CD14-positive monocyte (primary cell): ENCODE data around the gene TGFBR3. TPM values are rescaled to one million over a fixed set of nuclear protein-coding genes. Genes with fewer than 3 reads are reported as not detected.

ENCODE experiments used
- DNase-seq, 3 donors: peaks; one replicate each; pipeline ENCODE4 v3.0.0-alpha.2; 2011 to 2022
- H2AFZ ChIP-seq: 2 replicates; pipeline ENCODE4 v1.6.0; 2012; ENCODE audit warnings: mild to moderate bottlenecking, low read depth, low read length, inconsistent platforms; ENCODE audit not compliant: insufficient read depth, poor library complexity, severe bottlenecking
- H3K27ac ChIP-seq, 2 donors: 1 replicate in 1 of 2; 2 replicates in 1 of 2; pipeline ENCODE4 v1.5.1; 2012 to 2013; ENCODE audit warnings: low read length in 2 of 2, control low read depth in 1 of 2, inconsistent platforms in 1 of 2, low read depth in 1 of 2, mild to moderate bottlenecking in 1 of 2
- H3K27me3 ChIP-seq, 2 donors: one replicate each; pipeline versions ENCODE4 v1.6.0 to v1.6.1; 2011 to 2013; ENCODE audit warnings: low read length in 2 of 2; ENCODE audit not compliant: control insufficient read depth in 2 of 2, insufficient read depth in 2 of 2
- H3K36me3 ChIP-seq, 2 donors: replicated peaks in 1 of 2; 1 replicate in 1 of 2; 2 replicates in 1 of 2; pipeline versions ENCODE4 v1.5.1 to v1.6.1; 2012 to 2013; ENCODE audit warnings: low read length in 2 of 2, control low read depth in 1 of 2, inconsistent platforms in 1 of 2, mild to moderate bottlenecking in 1 of 2; ENCODE audit not compliant: insufficient read depth in 2 of 2, control insufficient read depth in 1 of 2
- H3K4me1 ChIP-seq, 2 donors: 1 replicate in 1 of 2; 2 replicates in 1 of 2; pipeline versions ENCODE4 v1.5.1 to v1.6.1; 2012 to 2013; ENCODE audit warnings: low read length in 2 of 2, control low read depth in 1 of 2, inconsistent platforms in 1 of 2, mild to moderate bottlenecking in 1 of 2, moderate library complexity in 1 of 2; ENCODE audit not compliant: insufficient read depth in 2 of 2, control insufficient read depth in 1 of 2
- H3K4me2 ChIP-seq: replicated peaks from 2 replicates; pipeline ENCODE3; 2012; ENCODE audit warnings: low read length, moderate library complexity, mild to moderate bottlenecking; ENCODE audit not compliant: poor library complexity, severe bottlenecking; ENCODE audit errors: extremely low read depth
- H3K4me3 ChIP-seq, 3 experiments: fragments of 200-600 bp in 1 of 3; sonication (generic) in 1 of 3; replicated peaks in 1 of 3; 1 replicate in 2 of 3; 2 replicates in 1 of 3; pipeline ENCODE4 v1.5.1; 2011 to 2013; ENCODE audit warnings: low read length in 3 of 3, mild to moderate bottlenecking in 3 of 3, control low read depth in 2 of 3, low read depth in 2 of 3, inconsistent platforms in 1 of 3, moderate library complexity in 1 of 3
- H3K79me2 ChIP-seq: 2 replicates; pipeline ENCODE4 v1.6.0; 2012; ENCODE audit warnings: mild to moderate bottlenecking, control low read depth, inconsistent platforms, low read length, moderate library complexity; ENCODE audit not compliant: insufficient read depth
- H3K9ac ChIP-seq: 2 replicates; pipeline ENCODE4 v1.6.0; 2017; ENCODE audit warnings: low read length, mild to moderate bottlenecking; ENCODE audit not compliant: insufficient read depth, poor library complexity, severe bottlenecking
- H3K9me3 ChIP-seq, 2 donors: replicated peaks in 1 of 2; 1 replicate in 1 of 2; 2 replicates in 1 of 2; pipeline versions ENCODE4 v1.5.1 to v1.6.1; 2012 to 2013; ENCODE audit warnings: low read length in 2 of 2, control low read depth in 1 of 2; ENCODE audit not compliant: control insufficient read depth in 1 of 2, insufficient read depth in 1 of 2
- H4K20me1 ChIP-seq: 2 replicates; pipeline ENCODE4 v1.6.0; 2012; ENCODE audit warnings: mild to moderate bottlenecking, low read length, control low read depth, moderate library complexity; ENCODE audit not compliant: insufficient read depth
- H3K27ac Mint-ChIP-seq, 7 donors: one replicate each; pipeline ENCODE4 v1.8.0; 2020; ENCODE audit warnings: mild to moderate bottlenecking in 7 of 7, mixed read lengths in 7 of 7, moderate library complexity in 6 of 7, inconsistent platforms in 2 of 7
- H3K27me3 Mint-ChIP-seq, 3 donors: one replicate each; pipeline ENCODE4 v1.8.0; 2021 to 2022; ENCODE audit warnings: low read depth in 3 of 3, mild to moderate bottlenecking in 3 of 3, mixed read lengths in 3 of 3, moderate library complexity in 3 of 3, inconsistent platforms in 1 of 3
- H3K36me3 Mint-ChIP-seq, 2 donors: one replicate each; pipeline ENCODE4 v1.8.0; 2020; ENCODE audit warnings: mixed read lengths in 2 of 2, inconsistent platforms in 1 of 2, mild to moderate bottlenecking in 1 of 2
- H3K4me1 Mint-ChIP-seq: one replicate; pipeline ENCODE4 v1.8.0; 2020; ENCODE audit warnings: mild to moderate bottlenecking, mixed read lengths
- H3K4me3 Mint-ChIP-seq, 2 donors: one replicate each; pipeline ENCODE4 v1.8.0; 2020; ENCODE audit warnings: mild to moderate bottlenecking in 2 of 2, mixed read lengths in 2 of 2, moderate library complexity in 1 of 2
- H3K9me3 Mint-ChIP-seq, 7 donors: one replicate each; pipeline ENCODE4 v1.8.0; 2020 to 2022; ENCODE audit warnings: mixed read lengths in 7 of 7, mild to moderate bottlenecking in 6 of 7, moderate library complexity in 6 of 7, inconsistent platforms in 2 of 7
- CTCF ChIP-seq: fragments of 200-600 bp; IDR thresholded peaks from one replicate; pipeline ENCODE4 v1.8.0; 2022; ENCODE audit warnings: antibody characterized with exemption, mild to moderate bottlenecking
- WGBS: methylation state at CpG from one replicate; pipeline ENCODE4 v1.1.5; 2013; ENCODE audit warnings: missing lambda C conversion rate; ENCODE audit not compliant: insufficient coverage; 5-methylcytosine and 5-hydroxymethylcytosine counted together
- intact Hi-C, 2 donors: fragments of 100-400 bp; cut with micrococcal nuclease; formaldehyde crosslinking; loops; one replicate each; pipeline versions ENCODE4 v1.15.0 to v1.15.1; 2023
- polyA plus RNA-seq, 3 donors: library from polyadenylated mRNA; depleted of rRNA in 1 of 3; unstranded in 2 of 3; stranded (reverse) in 1 of 3; fragments of 300-500 nt in 2 of 3; fragments of >200 nt in 1 of 3; fragmentation: Illumina TruSeq in 2 of 3; gene quantifications; 1 replicate in 2 of 3; 2 replicates in 1 of 3; pipeline ENCODE4 v1.2.3, GENCODE V29; 2012 to 2021

TGFBR3 gene
- polyA plus RNA-seq, 3 donors: 0.09 to 0.28 (median 0.20) TPM

- Histone ChIP-seq H4K20me1 (no peaks in the 10 kb centered on the region), H3K4me2 (no peak overlapping the region), H3K4me1 (no peaks in the 10 kb centered on the region), H3K79me2 (no peaks in the 10 kb centered on the region), H3K27me3 (no peaks in the 10 kb centered on the region), H3K27ac (no peak overlapping the region), H3K9ac (no peak overlapping the region), H3K36me3 (no peaks in the 10 kb centered on the region), H3K4me3 (no peak overlapping the region), H2AFZ (no peak overlapping the region), H3K9me3 (no peaks in the 10 kb centered on the region)
- no CpG with 5 or more reads among the region's 4 CpGs for WGBS
- intact Hi-C loops: no loop called here
- Mint-ChIP-seq H3K27ac (no peak overlapping the region), H3K36me3 (no peaks in the 10 kb centered on the region), H3K9me3 (peaks cover 0 to 3% (median 0%) of the 10 kb centered on the region in 7 donors), H3K27me3 (peaks cover 2 to 4% (median 3%) of the 10 kb centered on the region in 3 donors), H3K4me1 (no peaks in the 10 kb centered on the region), H3K4me3 (no peak overlapping the region)
- no peak for DNase-seq
- TF ChIP-seq CTCF: no peak
Observed at GRCh38 chr1:91765293-91765692, 120.7 kb downstream of the TGFBR3 start.

- intact Hi-C loops: no loop called here
- no peaks in the 10 kb centered on the region for H4K20me1 ChIP-seq
- no peak overlapping the region for H3K27ac ChIP-seq
- no peak overlapping the region for H3K4me3 ChIP-seq
- no peak for DNase-seq
- H2AFZ ChIP-seq: no peak overlapping the region
- Mint-ChIP-seq H3K36me3 (no peaks in the 10 kb centered on the region), H3K9me3 (peaks cover 0 to 3% (median 0%) of the 10 kb centered on the region in 7 donors), H3K27me3 (peaks cover 2 to 4% (median 3%) of the 10 kb centered on the region in 3 donors), H3K4me1 (no peaks in the 10 kb centered on the region), H3K27ac (no peak overlapping the region), H3K4me3 (no peak overlapping the region)
- H3K36me3 ChIP-seq: no peaks in the 10 kb centered on the region
- H3K27me3 ChIP-seq: no peaks in the 10 kb centered on the region
- WGBS: 98% methylated on average over 7 of the region's 12 CpGs
- H3K4me1 ChIP-seq: no peaks in the 10 kb centered on the region
- H3K9me3 ChIP-seq: no peaks in the 10 kb centered on the region
- H3K9ac ChIP-seq: no peak overlapping the region
- no peak overlapping the region for H3K4me2 ChIP-seq
- no peaks in the 10 kb centered on the region for H3K79me2 ChIP-seq
- TF ChIP-seq CTCF: no peak
Observed at GRCh38 chr1:91764471-91765115, 121.4 kb downstream of the TGFBR3 start.
